ENCODE results near the gene MAD1L1. TPM values are rescaled to one million over a fixed set of nuclear protein-coding genes. Genes with fewer than 3 reads are reported as not detected.

MAD1L1 gene
- total and polyA plus RNA-seq, 2 donors (not counting 1 experiment from before 2014, with no cell fraction given) = 9.8 to 29.4 TPM

DNA sequence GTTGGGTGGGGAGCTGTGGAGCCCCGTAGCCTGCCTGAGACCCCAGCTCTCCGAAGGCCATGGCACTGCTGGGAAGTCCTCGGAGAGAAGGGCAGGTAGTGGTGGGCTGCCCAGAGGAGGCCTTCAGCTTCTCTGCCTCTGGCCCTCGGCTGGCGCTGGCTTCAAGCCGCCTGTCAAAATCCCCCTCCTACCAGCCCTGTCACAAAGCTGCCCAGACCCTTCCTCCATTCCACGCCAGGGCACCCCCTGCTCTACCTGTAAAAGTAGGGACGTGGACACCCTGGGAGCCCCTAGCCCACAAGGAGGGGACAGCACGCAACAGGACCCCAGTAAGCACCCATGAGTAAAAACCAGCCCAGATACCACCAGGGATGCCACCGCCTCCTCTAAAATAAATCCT, 31.6 kb downstream of the MAD1L1 start:
- H3K4me2 ChIP-seq (ENCODE audit: extremely low read depth, insufficient read depth, low read length) = no peak overlapping the region
- no peak overlapping the region for H3K27ac ChIP-seq (ENCODE audit: insufficient read depth, low read length)
- no peaks in the 10 kb centered on the region for H3K79me2 ChIP-seq (ENCODE audit: control insufficient read depth, insufficient read depth, low read length)
- no peaks in the 10 kb centered on the region for H3K9me3 ChIP-seq (ENCODE audit: control insufficient read depth, insufficient read depth, low read depth, low read length)
- TF ChIP-seq EZH2 (IDR thresholded peaks at IDR 0.05; ENCODE audit: low read length, missing control alignments) = no peak
- TF ChIP-seq, protein P1, sequence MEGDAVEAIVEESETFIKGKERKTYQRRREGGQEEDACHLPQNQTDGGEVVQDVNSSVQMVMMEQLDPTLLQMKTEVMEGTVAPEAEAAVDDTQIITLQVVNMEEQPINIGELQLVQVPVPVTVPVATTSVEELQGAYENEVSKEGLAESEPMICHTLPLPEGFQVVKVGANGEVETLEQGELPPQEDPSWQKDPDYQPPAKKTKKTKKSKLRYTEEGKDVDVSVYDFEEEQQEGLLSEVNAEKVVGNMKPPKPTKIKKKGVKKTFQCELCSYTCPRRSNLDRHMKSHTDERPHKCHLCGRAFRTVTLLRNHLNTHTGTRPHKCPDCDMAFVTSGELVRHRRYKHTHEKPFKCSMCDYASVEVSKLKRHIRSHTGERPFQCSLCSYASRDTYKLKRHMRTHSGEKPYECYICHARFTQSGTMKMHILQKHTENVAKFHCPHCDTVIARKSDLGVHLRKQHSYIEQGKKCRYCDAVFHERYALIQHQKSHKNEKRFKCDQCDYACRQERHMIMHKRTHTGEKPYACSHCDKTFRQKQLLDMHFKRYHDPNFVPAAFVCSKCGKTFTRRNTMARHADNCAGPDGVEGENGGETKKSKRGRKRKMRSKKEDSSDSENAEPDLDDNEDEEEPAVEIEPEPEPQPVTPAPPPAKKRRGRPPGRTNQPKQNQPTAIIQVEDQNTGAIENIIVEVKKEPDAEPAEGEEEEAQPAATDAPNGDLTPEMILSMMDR (conservative IDR thresholded peaks at IDR 0.05 in 1 of 2, IDR thresholded peaks at IDR 0.05 in 1 of 2; ENCODE audit: low read depth in 1 of 2, low read length in 2 of 2) = no peak
- H3K9ac ChIP-seq (ENCODE audit: insufficient read depth, low read length) = no peak overlapping the region
- H3K4me1 ChIP-seq (ENCODE audit: control insufficient read depth, extremely low read depth, insufficient read depth, low read length) = peaks cover 6% of the 10 kb centered on the region
- peaks cover 5% of the 10 kb centered on the region for H3K36me3 ChIP-seq (ENCODE audit: control insufficient read depth, insufficient read depth, low read length)
- no peaks in the 10 kb centered on the region for H3K27me3 ChIP-seq (ENCODE audit: control insufficient read depth, insufficient read depth, low read length)
- DNase-seq (ENCODE audit: low read depth in 2 of 2) = no peak
- no peak overlapping the region for H2AFZ ChIP-seq (ENCODE audit: low read length)
- H4K20me1 ChIP-seq (ENCODE audit: control insufficient read depth, extremely low read depth, insufficient read depth, low read length) = no peaks in the 10 kb centered on the region
- H3K4me3 ChIP-seq (replicated peaks in 1 of 4; ENCODE audit: control extremely low read depth in 1 of 4, insufficient read depth in 1 of 4, low read depth in 3 of 4, low read length in 4 of 4) = no peak overlapping the region

DNA sequence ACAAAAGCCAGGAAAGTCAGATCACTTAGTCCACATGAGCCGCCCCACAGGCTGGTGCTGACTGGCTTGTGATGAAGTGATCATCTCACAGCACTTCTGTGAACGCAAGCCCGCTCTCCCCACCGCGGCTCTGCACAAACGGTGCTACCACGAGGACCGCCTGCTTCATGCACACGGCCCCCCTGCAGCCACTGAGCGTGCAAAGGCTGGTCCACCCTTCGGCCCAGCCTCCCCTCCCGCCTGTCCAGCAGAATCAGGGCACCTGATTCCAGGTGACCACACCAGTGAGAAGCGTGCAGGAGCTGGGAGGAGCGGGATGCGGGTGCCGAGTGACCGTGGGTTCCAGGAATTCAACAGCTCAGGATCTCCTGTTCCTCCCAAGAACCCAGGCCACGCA, 32.2 kb downstream of the MAD1L1 start:
- no peak overlapping the region for H2AFZ ChIP-seq (ENCODE audit: low read length)
- no peak for DNase-seq (ENCODE audit: low read depth in 2 of 2)
- H3K27ac ChIP-seq (ENCODE audit: insufficient read depth, low read length) = no peak overlapping the region
- peaks cover 5% of the 10 kb centered on the region for H3K36me3 ChIP-seq (ENCODE audit: control insufficient read depth, insufficient read depth, low read length)
- peaks cover 6% of the 10 kb centered on the region for H3K4me1 ChIP-seq (ENCODE audit: control insufficient read depth, extremely low read depth, insufficient read depth, low read length)
- H3K9me3 ChIP-seq (ENCODE audit: control insufficient read depth, insufficient read depth, low read depth, low read length) = no peaks in the 10 kb centered on the region
- TF ChIP-seq, protein P1 (conservative IDR thresholded peaks at IDR 0.05 in 1 of 2, IDR thresholded peaks at IDR 0.05 in 1 of 2; ENCODE audit: low read depth in 1 of 2, low read length in 2 of 2) = no peak
- no peak for TF ChIP-seq EZH2 (IDR thresholded peaks at IDR 0.05; ENCODE audit: low read length, missing control alignments)
- no peak overlapping the region for H3K9ac ChIP-seq (ENCODE audit: insufficient read depth, low read length)
- H3K79me2 ChIP-seq (ENCODE audit: control insufficient read depth, insufficient read depth, low read length) = no peaks in the 10 kb centered on the region
- H3K4me2 ChIP-seq (ENCODE audit: extremely low read depth, insufficient read depth, low read length) = no peak overlapping the region
- H3K27me3 ChIP-seq (ENCODE audit: control insufficient read depth, insufficient read depth, low read length) = no peaks in the 10 kb centered on the region
- no peaks in the 10 kb centered on the region for H4K20me1 ChIP-seq (ENCODE audit: control insufficient read depth, extremely low read depth, insufficient read depth, low read length)
- H3K4me3 ChIP-seq (replicated peaks in 1 of 4; ENCODE audit: control extremely low read depth in 1 of 4, insufficient read depth in 1 of 4, low read depth in 3 of 4, low read length in 4 of 4) = no peak overlapping the region

DNA sequence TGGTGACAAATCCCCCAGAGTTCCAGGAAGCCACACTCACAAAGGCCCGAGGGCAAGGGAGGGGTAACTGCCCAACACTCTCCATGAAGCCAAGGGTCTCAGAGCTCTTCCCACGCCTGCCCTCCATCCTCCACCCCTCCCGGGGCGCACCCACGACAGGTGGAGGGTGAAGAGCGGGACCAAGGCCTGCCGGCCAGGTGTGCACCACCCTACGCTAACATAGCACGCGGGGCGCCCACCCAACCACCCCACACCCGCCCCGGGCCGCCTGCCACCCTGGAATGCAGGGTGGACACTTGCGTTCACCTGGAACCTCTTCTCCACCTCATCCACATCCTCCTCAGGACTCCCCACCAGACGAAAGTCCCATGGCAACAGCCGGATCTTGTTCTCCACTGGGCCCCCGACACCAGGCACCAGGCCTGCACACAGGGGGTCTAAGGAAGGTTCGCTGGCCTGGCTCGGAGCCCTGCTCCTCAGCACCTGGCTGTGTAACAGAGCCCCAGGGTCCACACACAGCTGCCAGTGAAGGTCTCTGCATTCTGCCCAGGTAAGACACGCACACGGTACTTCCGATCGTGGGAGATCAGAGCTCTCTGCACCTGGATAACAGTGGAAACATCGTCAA, 32.7 kb downstream of the MAD1L1 start:
- H2AFZ ChIP-seq (ENCODE audit: low read length) = no peak overlapping the region
- H3K4me3 ChIP-seq (replicated peaks in 1 of 4; ENCODE audit: control extremely low read depth in 1 of 4, insufficient read depth in 1 of 4, low read depth in 3 of 4, low read length in 4 of 4) = no peak overlapping the region
- H3K9ac ChIP-seq (ENCODE audit: insufficient read depth, low read length) = no peak overlapping the region
- H3K27me3 ChIP-seq (ENCODE audit: control insufficient read depth, insufficient read depth, low read length) = no peaks in the 10 kb centered on the region
- H4K20me1 ChIP-seq (ENCODE audit: control insufficient read depth, extremely low read depth, insufficient read depth, low read length) = no peaks in the 10 kb centered on the region
- H3K4me2 ChIP-seq (ENCODE audit: extremely low read depth, insufficient read depth, low read length) = no peak overlapping the region
- H3K27ac ChIP-seq (ENCODE audit: insufficient read depth, low read length) = no peak overlapping the region
- H3K79me2 ChIP-seq (ENCODE audit: control insufficient read depth, insufficient read depth, low read length) = no peaks in the 10 kb centered on the region
- TF ChIP-seq, protein P1 (conservative IDR thresholded peaks at IDR 0.05 in 1 of 2, IDR thresholded peaks at IDR 0.05 in 1 of 2; ENCODE audit: low read depth in 1 of 2, low read length in 2 of 2) = no peak
- TF ChIP-seq EZH2 (IDR thresholded peaks at IDR 0.05; ENCODE audit: low read length, missing control alignments) = no peak
- no peak for DNase-seq (ENCODE audit: low read depth in 2 of 2)
- no peaks in the 10 kb centered on the region for H3K9me3 ChIP-seq (ENCODE audit: control insufficient read depth, insufficient read depth, low read depth, low read length)
- H3K4me1 ChIP-seq (ENCODE audit: control insufficient read depth, extremely low read depth, insufficient read depth, low read length) = peaks cover 6% of the 10 kb centered on the region
- peaks cover 5% of the 10 kb centered on the region for H3K36me3 ChIP-seq (ENCODE audit: control insufficient read depth, insufficient read depth, low read length)

Data from fibroblast of lung (primary cell).